RPMI7951 (cell line): Measurements from ENCODE around the gene MYOT. TPM values are rescaled to one million over a fixed set of nuclear protein-coding genes. Genes with fewer than 3 reads are reported as not detected.

Experiments
- DNase-seq: peaks from one replicate; pipeline ENCODE4 v3.0.0-alpha.2; 2012; ENCODE audit warnings: low read depth
- total RNA-seq: library from RNA; depleted of rRNA; stranded (reverse); fragments of >200 nt; shearing (Covaris generic); gene quantifications from 2 replicates; pipeline ENCODE4 v1.2.3, GENCODE V29; 2014; rRNA removed

The MYOT gene
- total RNA-seq, 1 experiment from 2014 or later, result not detected

GRCh38 chr5:137901011-137901817 is 33.6 kb downstream of the MYOT start:
- peak; percentile 16 for DNase-seq

GRCh38 chr5:137902408-137903133 is 34.9 kb downstream of the MYOT start:
- no peak for DNase-seq

GRCh38 chr5:137914758-137915157 is 47.1 kb downstream of the MYOT start:
- DNase-seq, result no peak

- DNase-seq, result no peak
These were observed 49.3 kb downstream of the MYOT start for GRCh38 chr5:137916923-137917322.

- DNase-seq, result peak; percentile 42
These were observed 54.3 kb downstream of the MYOT start for GRCh38 chr5:137921931-137922330.

GRCh38 chr5:137923856-137924255 is 56.2 kb downstream of the MYOT start:
- no peak for DNase-seq

- no peak for DNase-seq
These were observed 65.1 kb downstream of the MYOT start for GRCh38 chr5:137932800-137933199.

- DNase-seq, result no peak
These were observed 65.8 kb downstream of the MYOT start for GRCh38 chr5:137933491-137933911.

- DNase-seq, result no peak
These were observed 67.5 kb downstream of the MYOT start for GRCh38 chr5:137935190-137935589.

GRCh38 chr5:137935694-137936093 is 68.0 kb downstream of the MYOT start:
- DNase-seq, result no peak

Other genes starting within 250 kb of the MYOT start
- 0.72 and 2.2 TPM in 2 replicates for gene KLHL3, start 131.8 kb upstream of the MYOT start, total RNA-seq
- gene HNRNPA0, start 113.5 kb upstream of the MYOT start, total RNA-seq, result 6.0 and 6.6 TPM in 2 replicates
- gene PKD2L2, start 21.6 kb downstream of the MYOT start, total RNA-seq, result not detected in 2 replicates
- 6.2 and 6.4 TPM in 2 replicates for gene FAM13B, start 165.2 kb downstream of the MYOT start, total RNA-seq
- gene WNT8A, start 216.2 kb downstream of the MYOT start, total RNA-seq, result not detected in 2 replicates